ENCODE measurements around the gene MRPL55.

DNA sequence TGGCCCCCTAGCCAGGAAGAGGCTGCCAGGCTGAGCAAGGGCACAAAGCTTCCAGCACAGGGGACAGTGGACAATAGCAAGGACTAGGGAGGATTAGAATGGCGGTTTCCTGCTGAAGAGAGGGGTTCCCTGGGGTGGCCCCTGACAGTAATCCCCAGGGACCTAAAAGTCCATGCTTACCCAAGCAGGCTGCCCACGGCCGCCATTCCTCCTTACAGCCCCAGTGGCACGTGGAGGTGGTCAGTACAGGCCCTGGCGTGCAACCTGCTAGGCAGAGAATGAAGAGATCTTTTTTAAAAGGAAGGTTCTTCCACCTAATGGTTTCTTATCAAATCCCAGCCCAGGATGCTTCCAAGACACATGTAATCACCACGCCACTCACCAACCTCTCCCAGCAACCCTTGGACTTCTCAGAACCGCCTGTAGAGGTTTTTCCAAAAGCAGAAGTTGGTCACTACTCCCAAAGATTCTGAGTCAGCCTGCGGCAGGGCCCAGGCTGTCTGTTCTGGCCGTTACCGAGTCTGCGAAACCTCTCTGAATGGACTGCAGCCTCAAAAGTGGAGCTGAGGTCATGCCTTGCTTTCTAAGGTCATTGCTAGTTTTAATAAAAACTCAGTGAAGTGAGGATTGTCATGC lies 926 bp downstream of the MRPL55 start:
- TF ChIP-seq CTCF (IDR thresholded peaks at IDR 0.05 in 4 of 5, conservative IDR thresholded peaks at IDR 0.05 in 1 of 5), result no peak
- no peak for TF ChIP-seq POLR2A (IDR thresholded peaks at IDR 0.05)
